Sigmoid colon (tissue), 7 donors: ENCODE results near the gene TANGO2. TPM values are rescaled to one million over a fixed set of nuclear protein-coding genes. Genes with fewer than 3 reads are reported as not detected.

ENCODE experiments used
- DNase-seq: peaks from one replicate; pipeline ENCODE4 v3.0.0-alpha.2; 2019
- H3K27ac ChIP-seq, 4 donors: fragments of 200-600 bp; sonication (generic); one replicate each; pipeline ENCODE4 v1.5.1; 2016 to 2019; ENCODE audit warnings: mild to moderate bottlenecking in 1 of 4
- H3K27me3 ChIP-seq, 3 donors: fragments of 200-600 bp; sonication (generic); one replicate each; pipeline ENCODE4 v1.5.1; 2019; ENCODE audit warnings: mild to moderate bottlenecking in 1 of 3
- H3K36me3 ChIP-seq, 4 donors: fragments of 200-600 bp; sonication (generic); one replicate each; pipeline ENCODE4 v1.5.1; 2016 to 2019
- H3K4me1 ChIP-seq, 4 donors: fragments of 200-600 bp; sonication (generic); one replicate each; pipeline ENCODE4 v1.5.1; 2017 to 2019
- H3K4me3 ChIP-seq, 4 donors: fragments of 200-600 bp; sonication (generic); one replicate each; pipeline ENCODE4 v1.5.1; 2017 to 2019; ENCODE audit warnings: mild to moderate bottlenecking in 2 of 4, moderate library complexity in 1 of 4
- H3K9me3 ChIP-seq, 4 donors: fragments of 200-600 bp in 3 of 4; sonication (generic) in 3 of 4; one replicate each; pipeline versions ENCODE4 v1.5.1 to v1.6.1; 2013 to 2019
- EP300 ChIP-seq, 4 donors: sonication (generic); formaldehyde crosslinking; IDR thresholded peaks; one replicate each; pipeline ENCODE4 v1.6.1; 2017; ENCODE audit warnings: antibody characterized with exemption in 4 of 4
- POLR2A ChIP-seq, 2 donors: fragments of 450-650 bp; IDR thresholded peaks; one replicate each; pipeline ENCODE4 v1.6.1; 2016; ENCODE audit warnings: antibody characterized with exemption in 2 of 2, mild to moderate bottlenecking in 2 of 2, moderate library complexity in 2 of 2
- POLR2AphosphoS5 ChIP-seq, 4 donors: sonication (generic); formaldehyde crosslinking; IDR thresholded peaks; one replicate each; pipeline ENCODE4 v1.6.1; 2017; ENCODE audit warnings: antibody characterized with exemption in 4 of 4
- WGBS, 2 donors: extraction: QIAGEN DNeasy Blood & Tissue Kit; methylation state at CpG; one replicate each; pipeline ENCODE4 v1.1.7; 2013; 5-methylcytosine and 5-hydroxymethylcytosine counted together
- intact Hi-C: fragments of 100-400 bp; cut with DNase I; formaldehyde crosslinking; loops from one replicate; pipeline ENCODE4 v1.15.1; 2023
- polyA plus RNA-seq, 3 donors: library from polyadenylated mRNA; stranded (reverse); fragments of 200-250 nt; gene quantifications; one replicate each; pipeline ENCODE4 v1.2.3, GENCODE V29; 2013
- total RNA-seq, 4 donors: library from RNA; depleted of rRNA; stranded (reverse); fragments of >200 nt; gene quantifications; one replicate each; pipeline ENCODE4 v1.1.0, GENCODE V29; 2016
- TF ChIP-seq, protein P1 (sequence below), 4 experiments: fragments of 450-650 bp in 3 of 4; fragments of 200-600 bp in 1 of 4; IDR thresholded peaks; one replicate each; pipeline ENCODE4 v1.5.1; 2016 to 2019; ENCODE audit warnings: antibody characterized with exemption in 4 of 4, mild to moderate bottlenecking in 3 of 4, moderate library complexity in 2 of 4
- donor health status: healthy with polysubstance abuse.
- donor health status: Bipolar disorder and iron deficiency.
- donor health status: healthy.

Gene TANGO2
- total and polyA plus RNA-seq, 7 donors = 24.2 to 46.2 (median 31.6) TPM

DNA sequence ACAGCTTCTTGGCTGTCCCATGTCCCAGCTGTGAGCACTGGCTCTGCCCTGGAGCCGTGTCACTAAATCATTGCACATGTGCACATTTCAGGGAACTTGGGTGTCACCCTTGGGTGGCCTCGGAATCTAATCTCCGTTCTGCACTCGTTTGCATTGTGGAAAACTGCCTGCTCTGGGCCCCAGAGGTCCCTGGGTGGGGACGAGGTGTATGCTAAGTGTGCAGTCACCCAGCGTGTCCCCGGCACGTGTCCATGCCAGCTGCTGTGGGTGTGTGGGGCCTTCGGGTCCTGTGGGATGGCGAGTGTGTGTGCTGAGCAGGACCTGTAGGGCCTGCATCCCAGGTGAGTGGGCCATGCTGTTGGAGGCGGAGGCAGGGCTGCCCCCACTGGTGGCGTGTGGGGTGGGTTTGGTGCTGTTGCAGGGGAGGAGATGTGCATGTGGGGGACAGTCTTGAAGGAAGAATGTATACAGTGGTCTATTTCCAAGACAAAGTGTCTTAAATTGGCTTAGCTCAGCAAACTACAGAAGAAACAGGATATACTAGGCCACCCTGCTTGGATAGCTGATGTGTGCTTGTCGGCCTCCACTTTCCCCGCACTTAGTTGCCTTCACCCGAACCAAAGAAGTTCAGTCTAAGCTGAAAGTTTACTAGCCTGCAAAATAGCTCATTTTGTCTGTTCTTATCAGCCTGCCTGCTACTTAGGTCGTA, 14.6 kb downstream of the TANGO2 start:
- H3K27me3 ChIP-seq = no peaks in the 10 kb centered on the region
- peaks cover 0 to 47% (median 11%) of the 10 kb centered on the region in 4 donors for H3K36me3 ChIP-seq
- no peak overlapping the region for H3K27ac ChIP-seq
- H3K4me3 ChIP-seq = no peak overlapping the region
- TF ChIP-seq EP300 (IDR thresholded peaks at IDR 0.05) = no peak
- no peak for TF ChIP-seq POLR2A (IDR thresholded peaks at IDR 0.05)
- no peak for TF ChIP-seq POLR2AphosphoS5 (IDR thresholded peaks at IDR 0.05)
- TF ChIP-seq, protein P1, sequence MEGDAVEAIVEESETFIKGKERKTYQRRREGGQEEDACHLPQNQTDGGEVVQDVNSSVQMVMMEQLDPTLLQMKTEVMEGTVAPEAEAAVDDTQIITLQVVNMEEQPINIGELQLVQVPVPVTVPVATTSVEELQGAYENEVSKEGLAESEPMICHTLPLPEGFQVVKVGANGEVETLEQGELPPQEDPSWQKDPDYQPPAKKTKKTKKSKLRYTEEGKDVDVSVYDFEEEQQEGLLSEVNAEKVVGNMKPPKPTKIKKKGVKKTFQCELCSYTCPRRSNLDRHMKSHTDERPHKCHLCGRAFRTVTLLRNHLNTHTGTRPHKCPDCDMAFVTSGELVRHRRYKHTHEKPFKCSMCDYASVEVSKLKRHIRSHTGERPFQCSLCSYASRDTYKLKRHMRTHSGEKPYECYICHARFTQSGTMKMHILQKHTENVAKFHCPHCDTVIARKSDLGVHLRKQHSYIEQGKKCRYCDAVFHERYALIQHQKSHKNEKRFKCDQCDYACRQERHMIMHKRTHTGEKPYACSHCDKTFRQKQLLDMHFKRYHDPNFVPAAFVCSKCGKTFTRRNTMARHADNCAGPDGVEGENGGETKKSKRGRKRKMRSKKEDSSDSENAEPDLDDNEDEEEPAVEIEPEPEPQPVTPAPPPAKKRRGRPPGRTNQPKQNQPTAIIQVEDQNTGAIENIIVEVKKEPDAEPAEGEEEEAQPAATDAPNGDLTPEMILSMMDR (IDR thresholded peaks at IDR 0.05) = no peak
- no peaks in the 10 kb centered on the region for H3K9me3 ChIP-seq
- no peak for DNase-seq
- H3K4me1 ChIP-seq = peaks cover 0 to 15% (median 11%) of the 10 kb centered on the region in 4 donors
- 91 to 92% methylated on average over 16 of the region's 16 CpGs for WGBS, 2 donors
- intact Hi-C loops = no loop called here

DNA sequence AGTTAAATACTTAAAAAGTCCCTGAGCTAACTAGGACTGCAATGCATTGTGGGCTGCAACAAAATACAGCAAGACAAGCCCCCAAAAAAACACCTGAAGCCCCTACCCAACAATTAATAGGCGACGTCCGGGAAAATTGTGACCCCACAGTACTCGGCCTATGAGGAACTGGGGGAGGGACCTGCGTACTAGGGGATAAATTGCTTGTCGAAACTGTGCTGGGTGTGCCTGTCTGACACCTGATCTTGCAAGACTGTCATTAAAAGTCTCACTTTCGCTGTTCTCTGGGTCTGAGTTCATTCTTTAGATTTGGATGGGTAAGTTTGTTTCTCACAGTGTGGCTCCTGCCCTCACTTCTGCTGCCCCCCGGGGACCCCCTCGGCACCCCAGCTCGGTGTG, 15.2 kb downstream of the TANGO2 start:
- peaks cover 0 to 47% (median 11%) of the 10 kb centered on the region in 4 donors for H3K36me3 ChIP-seq
- no peak overlapping the region for H3K27ac ChIP-seq
- DNase-seq = no peak
- H3K4me3 ChIP-seq = no peak overlapping the region
- no peaks in the 10 kb centered on the region for H3K9me3 ChIP-seq
- TF ChIP-seq, protein P1 (IDR thresholded peaks at IDR 0.05) = no peak
- TF ChIP-seq EP300 (IDR thresholded peaks at IDR 0.05) (no peak), POLR2A (IDR thresholded peaks at IDR 0.05) (no peak), POLR2AphosphoS5 (IDR thresholded peaks at IDR 0.05) (no peak)
- intact Hi-C loops = no loop called here
- 83 to 95% methylated on average over 10 of the region's 10 CpGs for WGBS, 2 donors
- no peaks in the 10 kb centered on the region for H3K27me3 ChIP-seq
- peaks cover 0 to 15% (median 11%) of the 10 kb centered on the region in 4 donors for H3K4me1 ChIP-seq

DNA sequence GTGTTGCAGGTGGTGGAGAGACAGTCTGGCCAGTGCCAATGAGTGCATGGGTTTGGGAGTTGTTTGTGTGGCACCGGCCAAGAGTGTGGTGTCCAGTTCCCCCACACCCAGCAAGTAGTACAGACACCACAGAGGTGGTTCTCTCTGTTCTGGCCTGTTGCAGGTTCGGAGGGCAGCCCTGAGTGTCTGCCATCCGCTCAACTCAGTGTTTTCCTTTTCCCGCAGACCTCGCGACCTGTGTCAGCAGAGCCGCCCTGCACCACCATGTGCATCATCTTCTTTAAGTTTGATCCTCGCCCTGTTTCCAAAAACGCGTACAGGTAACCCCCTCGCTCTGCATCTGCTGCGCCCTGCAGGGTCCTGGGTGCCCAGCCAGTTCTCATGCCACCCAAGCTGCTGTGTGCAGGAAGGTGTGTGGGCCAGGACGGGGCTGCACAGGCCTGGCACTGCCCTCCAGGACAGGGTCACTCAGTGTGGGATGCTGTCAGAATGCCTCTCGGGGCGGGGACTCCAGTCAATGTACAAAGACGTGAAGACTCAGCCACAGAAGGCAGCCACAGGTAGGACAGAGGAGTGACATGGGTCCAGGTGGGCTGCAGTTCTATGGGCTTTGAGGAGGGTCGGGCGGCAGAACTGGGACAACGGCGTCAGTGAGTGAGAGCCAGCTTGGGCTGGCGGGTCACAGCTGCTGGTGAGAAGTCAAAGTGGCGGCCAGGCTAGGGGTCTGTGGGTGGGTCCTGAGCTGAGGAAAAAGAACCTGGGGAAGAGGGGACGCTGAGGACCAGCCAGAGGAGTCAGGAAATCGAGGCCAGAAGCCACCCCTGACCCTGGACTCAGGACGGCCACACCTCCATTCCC, 15.9 kb downstream of the TANGO2 start:
- 95 to 96% methylated on average over 25 of the region's 25 CpGs for WGBS, 2 donors

DNA sequence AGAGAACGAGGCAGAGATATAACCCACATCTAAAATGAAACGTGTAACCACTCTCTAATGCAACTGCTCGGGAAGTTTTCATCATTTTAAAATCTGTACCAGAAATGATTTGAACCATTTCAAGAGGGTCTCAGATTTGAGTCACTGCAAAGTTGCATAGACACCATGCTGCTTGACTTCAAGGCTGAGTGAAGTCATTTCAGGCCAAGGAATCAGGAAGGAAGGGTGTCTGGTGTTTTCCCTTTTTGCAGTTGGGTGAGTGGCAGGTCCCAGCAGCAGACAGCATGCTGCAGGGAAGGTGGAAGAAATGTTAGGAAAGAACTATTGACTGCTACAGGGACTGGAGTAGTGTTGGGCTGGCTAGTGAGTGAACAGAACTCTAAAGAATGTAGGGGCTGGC, 16.5 kb downstream of the TANGO2 start:
- intact Hi-C loops = no loop called here
- H3K4me3 ChIP-seq = no peak overlapping the region
- WGBS, 2 donors = 79 to 88% methylated on average over 3 of the region's 3 CpGs
- H3K27me3 ChIP-seq = no peaks in the 10 kb centered on the region
- no peak overlapping the region for H3K27ac ChIP-seq
- DNase-seq = no peak
- peaks cover 0 to 41% (median 14%) of the 10 kb centered on the region in 4 donors for H3K36me3 ChIP-seq
- H3K9me3 ChIP-seq = no peaks in the 10 kb centered on the region
- peaks cover 0 to 15% (median 11%) of the 10 kb centered on the region in 4 donors for H3K4me1 ChIP-seq
- TF ChIP-seq POLR2A (IDR thresholded peaks at IDR 0.05) (no peak), POLR2AphosphoS5 (IDR thresholded peaks at IDR 0.05) (no peak), EP300 (IDR thresholded peaks at IDR 0.05) (no peak)
- TF ChIP-seq, protein P1 (IDR thresholded peaks at IDR 0.05) = no peak

More for the DNA sequence above, 15.9 kb downstream of the TANGO2 start:
- H3K9me3 ChIP-seq = no peaks in the 10 kb centered on the region
- no peaks in the 10 kb centered on the region for H3K27me3 ChIP-seq
- H3K4me1 ChIP-seq = peaks cover 0 to 15% (median 11%) of the 10 kb centered on the region in 4 donors
- TF ChIP-seq POLR2A (IDR thresholded peaks at IDR 0.05) (no peak), POLR2AphosphoS5 (IDR thresholded peaks at IDR 0.05) (no peak), EP300 (IDR thresholded peaks at IDR 0.05) (no peak)
- TF ChIP-seq, protein P1 (IDR thresholded peaks at IDR 0.05) = no peak
- no peak for DNase-seq
- intact Hi-C loops = no loop called here
- H3K36me3 ChIP-seq = peaks cover 0 to 42% (median 11%) of the 10 kb centered on the region in 4 donors
- no peak overlapping the region for H3K4me3 ChIP-seq
- H3K27ac ChIP-seq = no peak overlapping the region
